GM19099 (cell line): Measurements from ENCODE around the gene AHDC1.

ENCODE experiments used
- POLR2A ChIP-seq: IDR thresholded peaks from 3 replicates; pipeline ENCODE4 v1.6.1; 2011; ENCODE audit warnings: low read depth; ENCODE audit not compliant: insufficient read length; ENCODE audit errors: extremely low read depth

The AHDC1 gene

GRCh38 chr1:27521861-27522431 is 82.0 kb downstream of the AHDC1 start:
- no peak for TF ChIP-seq POLR2A

- TF ChIP-seq POLR2A = no peak
Measured at GRCh38 chr1:27521336-27521831, 82.6 kb downstream of the AHDC1 start.

- no peak for TF ChIP-seq POLR2A
Measured at GRCh38 chr1:27520651-27521050, 83.3 kb downstream of the AHDC1 start.

GRCh38 chr1:27519331-27520258 is 84.3 kb downstream of the AHDC1 start:
- TF ChIP-seq POLR2A = no peak

GRCh38 chr1:27518808-27519207 is 85.1 kb downstream of the AHDC1 start:
- TF ChIP-seq POLR2A = no peak

GRCh38 chr1:27517907-27518718 is 85.8 kb downstream of the AHDC1 start:
- no peak for TF ChIP-seq POLR2A

- no peak for TF ChIP-seq POLR2A
Measured at GRCh38 chr1:27517301-27517700, 86.6 kb downstream of the AHDC1 start.

- TF ChIP-seq POLR2A = no peak
Measured at GRCh38 chr1:27515626-27516025, 88.3 kb downstream of the AHDC1 start.

- TF ChIP-seq POLR2A = no peak
Measured at GRCh38 chr1:27513958-27514357, 90.0 kb downstream of the AHDC1 start.

- TF ChIP-seq POLR2A = no peak
Measured at GRCh38 chr1:27513528-27513927, 90.4 kb downstream of the AHDC1 start.

GRCh38 chr1:27509127-27510080 is 94.5 kb downstream of the AHDC1 start:
- TF ChIP-seq POLR2A = no peak

- no peak for TF ChIP-seq POLR2A
Measured at GRCh38 chr1:27507960-27508665, 95.8 kb downstream of the AHDC1 start.

GRCh38 chr1:27506703-27507102 is 97.2 kb downstream of the AHDC1 start:
- TF ChIP-seq POLR2A = no peak

GRCh38 chr1:27505420-27505680 is 98.6 kb downstream of the AHDC1 start:
- TF ChIP-seq POLR2A = no peak
